ENCODE results near the gene IER2.
"Not testable (repeated sequence)": the region's sequence is repeated elsewhere in the genome, so short reads cannot be mapped to it uniquely, and the experiment has no call there.

IER2 gene

GRCh38 chr19:13155472-13156359, 5.5 kb downstream of the IER2 start:
- Histone ChIP-seq H3K36me3 (ENCODE audit: control insufficient read depth in 2 of 2, insufficient read depth in 2 of 2, low read length in 2 of 2) (no peaks in the 10 kb centered on the region), H3K27me3 (ENCODE audit: control insufficient read depth in 1 of 2, insufficient read depth in 2 of 2, low read length in 2 of 2) (no peaks in the 10 kb centered on the region), H3K9ac (ENCODE audit: low read length in 2 of 2) (peak overlapping the region; percentile 95 to 96), H3K4me3 (ENCODE audit: low read length in 2 of 2) (peak overlapping the region; percentile 97 to 98), H3K9me3 (ENCODE audit: control insufficient read depth in 2 of 2, low read length in 2 of 2) (no peaks in the 10 kb centered on the region), H3K27ac (ENCODE audit: low read length) (peak overlapping the region; percentile 98), H3K4me1 (ENCODE audit: control insufficient read depth, insufficient read depth, low read length) (peaks cover 31% of the 10 kb centered on the region)

GRCh38 chr19:13159713-13160112, 9.5 kb downstream of the IER2 start:
- Histone ChIP-seq H3K4me1 (ENCODE audit: control insufficient read depth, insufficient read depth, low read length) (peaks cover 36% of the 10 kb centered on the region), H3K9me3 (ENCODE audit: control insufficient read depth in 2 of 2, low read length in 2 of 2) (no peaks in the 10 kb centered on the region), H3K36me3 (ENCODE audit: control insufficient read depth in 2 of 2, insufficient read depth in 2 of 2, low read length in 2 of 2) (no peaks in the 10 kb centered on the region), H3K4me3 (ENCODE audit: low read length in 2 of 2) (no peak overlapping the region), H3K27me3 (ENCODE audit: control insufficient read depth in 1 of 2, insufficient read depth in 2 of 2, low read length in 2 of 2) (no peaks in the 10 kb centered on the region), H3K9ac (ENCODE audit: low read length in 2 of 2) (no peak overlapping the region), H3K27ac (ENCODE audit: low read length) (no peak overlapping the region)

GRCh38 chr19:13160557-13160956, 10.3 kb downstream of the IER2 start:
- H3K4me3 ChIP-seq (ENCODE audit: low read length in 2 of 2): no peak overlapping the region
- H3K9ac ChIP-seq (ENCODE audit: low read length in 2 of 2): no peak overlapping the region
- no peaks in the 10 kb centered on the region for H3K9me3 ChIP-seq (ENCODE audit: control insufficient read depth in 2 of 2, low read length in 2 of 2)
- H3K36me3 ChIP-seq (ENCODE audit: control insufficient read depth in 2 of 2, insufficient read depth in 2 of 2, low read length in 2 of 2): no peaks in the 10 kb centered on the region
- no peak overlapping the region for H3K27ac ChIP-seq (ENCODE audit: low read length)
- H3K27me3 ChIP-seq (ENCODE audit: control insufficient read depth in 1 of 2, insufficient read depth in 2 of 2, low read length in 2 of 2): no peaks in the 10 kb centered on the region
- peaks cover 31% of the 10 kb centered on the region for H3K4me1 ChIP-seq (ENCODE audit: control insufficient read depth, insufficient read depth, low read length)

- Histone ChIP-seq H3K27me3 (ENCODE audit: control insufficient read depth in 1 of 2, insufficient read depth in 2 of 2, low read length in 2 of 2) (no peaks in the 10 kb centered on the region), H3K9ac (ENCODE audit: low read length in 2 of 2) (peak overlapping the region; percentile 74 to 81), H3K36me3 (ENCODE audit: control insufficient read depth in 2 of 2, insufficient read depth in 2 of 2, low read length in 2 of 2) (no peaks in the 10 kb centered on the region), H3K4me3 (ENCODE audit: low read length in 2 of 2) (peak overlapping the region; percentile 74 to 75), H3K9me3 (ENCODE audit: control insufficient read depth in 2 of 2, low read length in 2 of 2) (no peaks in the 10 kb centered on the region), H3K4me1 (ENCODE audit: control insufficient read depth, insufficient read depth, low read length) (peaks cover 34% of the 10 kb centered on the region), H3K27ac (ENCODE audit: low read length) (peak overlapping the region; percentile 93)
Observed at GRCh38 chr19:13162724-13163608, 12.8 kb downstream of the IER2 start.

- Histone ChIP-seq H3K4me3 (ENCODE audit: low read length in 2 of 2) (peak overlapping the region; percentile 74 to 75), H3K9ac (ENCODE audit: low read length in 2 of 2) (peak overlapping the region; percentile 74 to 81), H3K4me1 (ENCODE audit: control insufficient read depth, insufficient read depth, low read length) (peaks cover 35% of the 10 kb centered on the region), H3K27me3 (ENCODE audit: control insufficient read depth in 1 of 2, insufficient read depth in 2 of 2, low read length in 2 of 2) (no peaks in the 10 kb centered on the region), H3K9me3 (ENCODE audit: control insufficient read depth in 2 of 2, low read length in 2 of 2) (no peaks in the 10 kb centered on the region), H3K36me3 (ENCODE audit: control insufficient read depth in 2 of 2, insufficient read depth in 2 of 2, low read length in 2 of 2) (no peaks in the 10 kb centered on the region), H3K27ac (ENCODE audit: low read length) (peak overlapping the region; percentile 93)
Observed at GRCh38 chr19:13163609-13164342, 13.6 kb downstream of the IER2 start.

GRCh38 chr19:13164343-13165161, 14.3 kb downstream of the IER2 start:
- H3K9ac ChIP-seq (ENCODE audit: low read length in 2 of 2): peak overlapping the region; percentile 62 to 74
- H3K9me3 ChIP-seq (ENCODE audit: control insufficient read depth in 2 of 2, low read length in 2 of 2): no peaks in the 10 kb centered on the region
- peak overlapping the region in 1 of 2 donors; percentile 74 for H3K4me3 ChIP-seq (ENCODE audit: low read length in 2 of 2)
- peaks cover 35% of the 10 kb centered on the region for H3K4me1 ChIP-seq (ENCODE audit: control insufficient read depth, insufficient read depth, low read length)
- no peaks in the 10 kb centered on the region for H3K36me3 ChIP-seq (ENCODE audit: control insufficient read depth in 2 of 2, insufficient read depth in 2 of 2, low read length in 2 of 2)
- peak overlapping the region; percentile 93 for H3K27ac ChIP-seq (ENCODE audit: low read length)
- no peaks in the 10 kb centered on the region for H3K27me3 ChIP-seq (ENCODE audit: control insufficient read depth in 1 of 2, insufficient read depth in 2 of 2, low read length in 2 of 2)

GRCh38 chr19:13165162-13165997, 15.2 kb downstream of the IER2 start:
- no peak overlapping the region for H3K9ac ChIP-seq (ENCODE audit: low read length in 2 of 2)
- H3K4me1 ChIP-seq (ENCODE audit: control insufficient read depth, insufficient read depth, low read length): peaks cover 35% of the 10 kb centered on the region
- H3K27me3 ChIP-seq (ENCODE audit: control insufficient read depth in 1 of 2, insufficient read depth in 2 of 2, low read length in 2 of 2): no peaks in the 10 kb centered on the region

GRCh38 chr19:13166151-13166550, 15.9 kb downstream of the IER2 start:
- peaks cover 35% of the 10 kb centered on the region for H3K4me1 ChIP-seq (ENCODE audit: control insufficient read depth, insufficient read depth, low read length)
- not testable (repeated sequence) for H3K4me3 ChIP-seq (ENCODE audit: low read length in 2 of 2); H3K9ac ChIP-seq (ENCODE audit: low read length in 2 of 2); H3K27me3 ChIP-seq (ENCODE audit: control insufficient read depth in 1 of 2, insufficient read depth in 2 of 2, low read length in 2 of 2); H3K27ac ChIP-seq (ENCODE audit: low read length); H3K36me3 ChIP-seq (ENCODE audit: control insufficient read depth in 2 of 2, insufficient read depth in 2 of 2, low read length in 2 of 2); H3K9me3 ChIP-seq (ENCODE audit: control insufficient read depth in 2 of 2, low read length in 2 of 2)

More at GRCh38 chr19:13165162-13165997, 15.2 kb downstream of the IER2 start:
- H3K27ac ChIP-seq (ENCODE audit: low read length): peak overlapping the region; percentile 93
- H3K36me3 ChIP-seq (ENCODE audit: control insufficient read depth in 2 of 2, insufficient read depth in 2 of 2, low read length in 2 of 2): no peaks in the 10 kb centered on the region
- H3K9me3 ChIP-seq (ENCODE audit: control insufficient read depth in 2 of 2, low read length in 2 of 2): no peaks in the 10 kb centered on the region
- H3K4me3 ChIP-seq (ENCODE audit: low read length in 2 of 2): peak overlapping the region in 1 of 2 donors; percentile 15

GRCh38 chr19:13169769-13170168, 19.6 kb downstream of the IER2 start:
- Histone ChIP-seq H3K9ac (ENCODE audit: low read length in 2 of 2) (no peak overlapping the region), H3K27ac (ENCODE audit: low read length) (no peak overlapping the region), H3K4me1 (ENCODE audit: control insufficient read depth, insufficient read depth, low read length) (peaks cover 18% of the 10 kb centered on the region)

More at GRCh38 chr19:13169769-13170168, 19.6 kb downstream of the IER2 start:
- Histone ChIP-seq H3K27me3 (ENCODE audit: control insufficient read depth in 1 of 2, insufficient read depth in 2 of 2, low read length in 2 of 2) (no peaks in the 10 kb centered on the region), H3K36me3 (ENCODE audit: control insufficient read depth in 2 of 2, insufficient read depth in 2 of 2, low read length in 2 of 2) (no peaks in the 10 kb centered on the region), H3K9me3 (ENCODE audit: control insufficient read depth in 2 of 2, low read length in 2 of 2) (no peaks in the 10 kb centered on the region), H3K4me3 (ENCODE audit: low read length in 2 of 2) (no peak overlapping the region)
